K562 (cell line): Measurements from ENCODE around the gene ROBO1. TPM values are rescaled to one million over a fixed set of nuclear protein-coding genes. Genes with fewer than 3 reads are reported as not detected.

Source experiments
- ATAC-seq: fragments of 200-7000 bp; cut with Tn5 transposase; 3 replicates; pipeline ENCODE4 v1.9.1; 2020; ENCODE audit warnings: moderate library complexity
- BruUV-seq: library from RNA; stranded (reverse); fragments of 400-500 nt; replicated peaks from 2 replicates; lab custom pipeline; 2021; lab: Mats Ljungman, UMichigan
- CTCF ChIA-PET: fragments of 300-600 bp; formaldehyde crosslinking; extraction: SDS; loops from one replicate; lab custom pipeline; 2021; ENCODE audit warnings: low intra/inter-chr PET ratio; lab: Yijun Ruan, JAX
- POLR2A ChIA-PET: fragments of 300-600, 350-650 bp; sonication (Branson Sonifier 250); formaldehyde crosslinking; extraction: SDS; loops from one replicate; lab custom pipeline; 2021; ENCODE audit warnings: antibody characterized with exemption, inconsistent platforms; lab: Yijun Ruan, JAX
- DNase-seq, 4 experiments: peaks; one replicate each; pipeline versions ENCODE4 v3.0.0 to v3.0.0-alpha.2; 2011 to 2018; ENCODE audit warnings: low spot score in 3 of 4, mixed read lengths in 3 of 4; ENCODE audit errors: extremely low read depth in 1 of 4
- FAIRE-seq: peaks from 2 replicates; lab custom pipeline; 2011; peaks lifted over from hg19 to GRCh38; lab: Jason Lieb, UNC
- H2AFZ ChIP-seq: 2 replicates; pipeline ENCODE4 v1.6.0; 2011; ENCODE audit warnings: low read depth, low read length, control low read depth, inconsistent platforms
- H3K27ac ChIP-seq: fragments of 200-600 bp; 3 replicates; pipeline ENCODE4 v1.8.0; 2011; ENCODE audit warnings: low read depth, mild to moderate bottlenecking, control low read depth, inconsistent platforms, low read length, moderate library complexity, mixed read lengths; ENCODE audit errors: extremely low read depth
- H3K27me3 ChIP-seq, 2 experiments: fragments of 300-600 bp in 1 of 2; 2 replicates in 1 of 2; 3 replicates in 1 of 2; pipeline versions ENCODE4 v1.6.0 to v1.8.0; 2011; ENCODE audit warnings: inconsistent platforms in 2 of 2, low read length in 2 of 2, mild to moderate bottlenecking in 1 of 2, mixed read lengths in 1 of 2, moderate library complexity in 1 of 2; ENCODE audit not compliant: control insufficient read depth in 2 of 2, insufficient read depth in 2 of 2
- H3K36me3 ChIP-seq: fragments of 300-600 bp; 3 replicates; pipeline ENCODE4 v1.8.0; 2011; ENCODE audit warnings: mild to moderate bottlenecking, low read length, inconsistent platforms; ENCODE audit not compliant: control insufficient read depth, insufficient read depth
- H3K4me1 ChIP-seq, 2 experiments: fragments of 200-600 bp in 1 of 2; replicated peaks in 1 of 2; 2 replicates in 1 of 2; 3 replicates in 1 of 2; pipeline versions ENCODE4 v1.5.1 to v1.8.0; 2011; ENCODE audit warnings: inconsistent platforms in 2 of 2, low read length in 2 of 2, mild to moderate bottlenecking in 1 of 2, mixed read lengths in 1 of 2, moderate library complexity in 1 of 2; ENCODE audit not compliant: control insufficient read depth in 2 of 2, insufficient read depth in 2 of 2
- H3K4me2 ChIP-seq: 2 replicates; pipeline ENCODE4 v1.6.1; 2011; ENCODE audit warnings: low read length, control low read depth, inconsistent platforms, mixed read lengths; ENCODE audit not compliant: insufficient read depth
- H3K4me3 ChIP-seq: fragments of 200-600 bp; sonication (generic), shearing (Covaris generic); 2 replicates; pipeline ENCODE4 v1.5.1; 2016; ENCODE audit warnings: control low read depth, inconsistent platforms
- H3K79me2 ChIP-seq: fragments of 200-600 bp; 3 replicates; pipeline ENCODE4 v1.8.0; 2011; ENCODE audit warnings: low read length, inconsistent platforms; ENCODE audit not compliant: control insufficient read depth, insufficient read depth
- H3K9ac ChIP-seq, 2 experiments: 2 replicates each; pipeline versions ENCODE4 v1.6.0 to v1.6.1; 2011; ENCODE audit warnings: low read depth in 2 of 2, low read length in 2 of 2, control low read depth in 1 of 2, inconsistent platforms in 1 of 2, mild to moderate bottlenecking in 1 of 2, mixed read lengths in 1 of 2; ENCODE audit not compliant: insufficient read depth in 1 of 2
- H3K9me1 ChIP-seq: one replicate; pipeline ENCODE4 v1.6.0; 2011; ENCODE audit warnings: inconsistent platforms, mild to moderate bottlenecking, low read length, moderate library complexity; ENCODE audit not compliant: control insufficient read depth, insufficient read depth
- H3K9me3 ChIP-seq: replicated peaks from 2 replicates; pipeline ENCODE4 v1.5.1; 2011; ENCODE audit warnings: low read depth, low read length, inconsistent platforms; ENCODE audit not compliant: control insufficient read depth, insufficient read depth
- H4K20me1 ChIP-seq: replicated peaks from 2 replicates; pipeline ENCODE4 v1.6.1; 2011; ENCODE audit warnings: low read length, inconsistent platforms, mixed read lengths; ENCODE audit not compliant: control insufficient read depth, insufficient read depth
- BDP1 ChIP-seq: IDR thresholded peaks from 3 replicates; pipeline ENCODE4 v1.6.1; 2011; ENCODE audit not compliant: insufficient read length, insufficient read depth
- HNRNPK ChIP-seq: fragments of 200-400 bp; formaldehyde crosslinking; IDR thresholded peaks from one replicate; pipeline ENCODE4 v1.6.1; 2018; ENCODE audit warnings: mild to moderate bottlenecking, low read depth, low read length; ENCODE audit not compliant: poor library complexity, severe bottlenecking
- KDM5B ChIP-seq: fragments of 200-600 bp; sonication (generic); IDR thresholded peaks from 2 replicates; pipeline ENCODE4 v1.6.1; 2012; ENCODE audit warnings: low read depth, mild to moderate bottlenecking, moderate library complexity, low read length, control low read depth, inconsistent platforms; ENCODE audit not compliant: insufficient replicate concordance
- LCOR ChIP-seq: sonication (generic); formaldehyde crosslinking; IDR thresholded peaks from 2 replicates; pipeline ENCODE4 v1.8.0; 2022; ENCODE audit warnings: mild to moderate bottlenecking, missing genetic modification reagents
- PHTF2 ChIP-seq: fragments of 250-450 bp; sonication (Bioruptor Pico); IDR thresholded peaks from 2 replicates; pipeline ENCODE4 v1.5.0; 2021; ENCODE audit warnings: mild to moderate bottlenecking
- PTRF ChIP-seq: fragments of 450-650 bp; IDR thresholded peaks from 2 replicates; pipeline ENCODE4 v1.6.1; 2016; ENCODE audit warnings: mild to moderate bottlenecking, missing genetic modification characterization, missing compliant biosample characterization
- SPI1 ChIP-seq: IDR thresholded peaks from 2 replicates; pipeline ENCODE4 v1.6.1; 2011; ENCODE audit warnings: low read depth, low read length, control low read depth, borderline replicate concordance
- SREBF1 ChIP-seq: fragments of 150-350 bp; IDR thresholded peaks from 2 replicates; pipeline ENCODE4 v1.6.1; 2014; ENCODE audit warnings: antibody characterized with exemption, low read depth, low read length, borderline replicate concordance
- SRSF3 ChIP-seq: fragments of 200-400 bp; formaldehyde crosslinking; IDR thresholded peaks from 2 replicates; pipeline ENCODE4 v1.6.1; 2016; ENCODE audit warnings: mild to moderate bottlenecking, low read length, moderate library complexity; ENCODE audit not compliant: insufficient read depth
- TEAD4 ChIP-seq, 2 experiments: sonication (generic) in 1 of 2; formaldehyde crosslinking in 1 of 2; IDR thresholded peaks; 2 replicates each; pipeline versions ENCODE4 v1.6.1 to v1.8.0; 2012 to 2022; ENCODE audit warnings: borderline replicate concordance in 1 of 2, inconsistent platforms in 1 of 2, low read length in 1 of 2, mild to moderate bottlenecking in 1 of 2, missing genetic modification reagents in 1 of 2
- ZNF174 ChIP-seq: fragments of 250-450 bp; sonication (Bioruptor Pico); IDR thresholded peaks from 2 replicates; pipeline ENCODE4 v1.4.0; 2020; ENCODE audit warnings: mild to moderate bottlenecking
- WGBS: fragments of 100-300 bp; shearing (Covaris generic); methylation state at CpG from one replicate; pipeline ENCODE4 v1.1.6; 2016; ENCODE audit warnings: low coverage, mixed read lengths; ENCODE audit not compliant: insufficient coverage; ENCODE audit errors: missing lambda C conversion rate; 5-methylcytosine and 5-hydroxymethylcytosine counted together
- in situ Hi-C: fragments of 300-500 bp; cut with MboI; formaldehyde crosslinking; loops from 4 replicates; pipeline ENCODE4 v1.15.0; 2018; ENCODE audit warnings: inconsistent platforms, mixed read lengths
- intact Hi-C: fragments of 100-400 bp; cut with micrococcal nuclease; formaldehyde crosslinking; loops from 2 replicates; pipeline ENCODE4 v1.14.2; 2022
- polyA plus RNA-seq, 8 experiments: library from polyadenylated mRNA; depleted of rRNA in 4 of 8; stranded (reverse) in 5 of 8; unstranded in 3 of 8; fragments of >200 nt; fragmentation: Nextera tagmentation in 2 of 8; fragmentation: Illumina TruSeq in 1 of 8; extraction: Ambion mirVana in 2 of 8; extraction: Trizol in 1 of 8; gene quantifications; 2 replicates each; pipeline versions ENCODE4 v1.2.1 to v1.2.3, GENCODE V29; 2011 to 2014; ENCODE audit warnings: inconsistent platforms in 1 of 8, missing spikeins in 1 of 8
- total RNA-seq, 7 experiments: library from RNA; depleted of rRNA in 6 of 7; stranded (reverse); fragments of >200 nt in 6 of 7; fragmentation: Illumina TruSeq in 2 of 7; extraction: Trizol in 2 of 7; gene quantifications; 2 replicates each; pipeline versions ENCODE4 v1.2.1 to v1.2.3, GENCODE V29; 2011 to 2021; ENCODE audit warnings: low replicate concordance in 1 of 7
- TF ChIP-seq, protein P1 (sequence below): fragments of 250-450 bp; sonication (Bioruptor Pico); IDR thresholded peaks from 2 replicates; pipeline ENCODE4 v1.4.0; 2020; ENCODE audit warnings: mild to moderate bottlenecking
- TF ChIP-seq, protein P2 (sequence below): sonication (generic); formaldehyde crosslinking; IDR thresholded peaks from 2 replicates; pipeline ENCODE4 v1.8.0; 2022; ENCODE audit warnings: missing genetic modification reagents, mild to moderate bottlenecking, borderline replicate concordance

The ROBO1 gene
- total and polyA plus RNA-seq, 9 of the 15 experiments (the other 6 are each of a cell fraction or from before 2014, with no cell fraction given): 0.01 to 0.53 (median 0.17) TPM; not detected in 5

DNA sequence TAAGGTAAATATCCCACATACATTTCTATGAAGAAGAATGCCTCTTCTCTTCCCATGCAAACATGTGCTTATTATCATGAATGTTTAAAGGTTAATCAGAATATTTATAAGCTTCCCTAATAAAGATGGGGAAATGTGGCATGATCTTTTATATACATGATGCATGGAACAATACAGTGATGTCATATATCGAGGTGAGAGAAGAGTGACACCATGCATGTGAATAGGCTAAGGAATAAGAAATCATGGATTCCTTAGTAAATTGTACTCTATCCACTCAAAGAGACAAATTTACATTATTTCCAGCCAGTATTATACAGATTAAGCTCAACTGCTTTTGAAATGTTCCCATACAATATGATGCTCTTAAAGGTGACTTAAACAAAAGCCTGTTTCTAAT, 1035.3 kb downstream of the ROBO1 start:
- POLR2A ChIA-PET: no interaction called here
- Histone ChIP-seq H4K20me1 (no peaks in the 10 kb centered on the region), H3K9ac (no peak overlapping the region), H3K79me2 (no peaks in the 10 kb centered on the region), H3K36me3 (no peaks in the 10 kb centered on the region), H3K27me3 (no peaks in the 10 kb centered on the region), H3K4me1 (no peaks in the 10 kb centered on the region), H3K9me3 (no peaks in the 10 kb centered on the region), H2AFZ (no peak overlapping the region), H3K4me3 (no peak overlapping the region), H3K4me2 (no peak overlapping the region), H3K27ac (no peak overlapping the region), H3K9me1 (no peaks in the 10 kb centered on the region)
- 0% methylated on average over 1 of the region's 1 CpG for WGBS
- intact Hi-C loops (no loop called here), in situ Hi-C loops (no loop called here)
- FAIRE-seq: no peak
- CTCF ChIA-PET: no interaction called here
- no peak for DNase-seq
- TF ChIP-seq ZNF174 (CRISPR knock-in tag) (no peak), KDM5B (no peak), PTRF (tag) (no peak), SREBF1 (no peak), SPI1 (no peak), LCOR (CRISPR knock-in tag) (no peak), TEAD4 (IDR thresholded peaks at IDR 0.05; ENCODE audit: low read length) (no peak), TEAD4 (CRISPR knock-in tag; IDR thresholded peaks at IDR 0.05; ENCODE audit: borderline replicate concordance) (no peak), BDP1 (no peak), SRSF3 (no peak), HNRNPK (no peak), PHTF2 (CRISPR knock-in tag) (no peak)
- TF ChIP-seq, protein P1, sequence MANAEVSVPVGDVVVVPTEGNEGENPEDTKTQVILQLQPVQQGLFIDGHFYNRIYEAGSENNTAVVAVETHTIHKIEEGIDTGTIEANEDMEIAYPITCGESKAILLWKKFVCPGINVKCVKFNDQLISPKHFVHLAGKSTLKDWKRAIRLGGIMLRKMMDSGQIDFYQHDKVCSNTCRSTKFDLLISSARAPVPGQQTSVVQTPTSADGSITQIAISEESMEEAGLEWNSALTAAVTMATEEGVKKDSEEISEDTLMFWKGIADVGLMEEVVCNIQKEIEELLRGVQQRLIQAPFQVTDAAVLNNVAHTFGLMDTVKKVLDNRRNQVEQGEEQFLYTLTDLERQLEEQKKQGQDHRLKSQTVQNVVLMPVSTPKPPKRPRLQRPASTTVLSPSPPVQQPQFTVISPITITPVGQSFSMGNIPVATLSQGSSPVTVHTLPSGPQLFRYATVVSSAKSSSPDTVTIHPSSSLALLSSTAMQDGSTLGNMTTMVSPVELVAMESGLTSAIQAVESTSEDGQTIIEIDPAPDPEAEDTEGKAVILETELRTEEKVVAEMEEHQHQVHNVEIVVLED (CRISPR knock-in tag): no peak
- TF ChIP-seq, protein P2, sequence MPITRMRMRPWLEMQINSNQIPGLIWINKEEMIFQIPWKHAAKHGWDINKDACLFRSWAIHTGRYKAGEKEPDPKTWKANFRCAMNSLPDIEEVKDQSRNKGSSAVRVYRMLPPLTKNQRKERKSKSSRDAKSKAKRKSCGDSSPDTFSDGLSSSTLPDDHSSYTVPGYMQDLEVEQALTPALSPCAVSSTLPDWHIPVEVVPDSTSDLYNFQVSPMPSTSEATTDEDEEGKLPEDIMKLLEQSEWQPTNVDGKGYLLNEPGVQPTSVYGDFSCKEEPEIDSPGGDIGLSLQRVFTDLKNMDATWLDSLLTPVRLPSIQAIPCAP (CRISPR knock-in tag): no peak
- ATAC-seq: no peak
- BruUV-seq: no TSS peak
